GM21528 (cell line): Measurements from ENCODE around the gene EDAR.

Experiments used
- ATAC-seq: cut with Tn5 transposase; IDR thresholded peaks from one replicate; pipeline ENCODE4 v1.9.1; 2021; ENCODE audit warnings: mild to moderate bottlenecking, moderate library complexity; ENCODE audit not compliant: unreplicated experiment, low FRiP score

Gene EDAR

DNA sequence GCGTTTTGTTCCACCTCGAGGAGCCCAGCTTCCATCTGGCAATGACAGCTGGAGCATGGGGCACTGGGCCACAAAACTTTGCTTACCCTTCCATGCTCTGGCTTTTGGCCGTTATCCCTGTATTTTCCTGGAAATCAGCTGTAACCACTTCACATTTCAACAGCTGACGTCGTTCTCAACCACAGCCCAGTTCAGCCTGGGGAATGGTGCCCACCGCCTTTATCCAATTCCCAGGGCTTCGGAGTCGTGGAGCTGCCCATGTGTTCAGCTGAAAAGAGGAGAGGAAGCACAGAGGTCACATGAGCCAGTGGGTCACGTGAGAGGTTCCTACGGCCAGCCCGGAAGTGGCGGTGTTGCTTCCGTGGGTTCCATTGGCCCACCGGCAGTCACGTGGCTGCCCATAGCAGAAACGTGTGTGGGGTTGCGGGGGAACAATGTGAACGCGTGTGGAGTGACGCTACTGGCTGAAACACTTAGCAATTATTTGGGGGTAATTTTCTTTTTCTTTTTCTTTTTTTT, 16.7 kb upstream of the EDAR start:
- ATAC-seq, result no peak

DNA sequence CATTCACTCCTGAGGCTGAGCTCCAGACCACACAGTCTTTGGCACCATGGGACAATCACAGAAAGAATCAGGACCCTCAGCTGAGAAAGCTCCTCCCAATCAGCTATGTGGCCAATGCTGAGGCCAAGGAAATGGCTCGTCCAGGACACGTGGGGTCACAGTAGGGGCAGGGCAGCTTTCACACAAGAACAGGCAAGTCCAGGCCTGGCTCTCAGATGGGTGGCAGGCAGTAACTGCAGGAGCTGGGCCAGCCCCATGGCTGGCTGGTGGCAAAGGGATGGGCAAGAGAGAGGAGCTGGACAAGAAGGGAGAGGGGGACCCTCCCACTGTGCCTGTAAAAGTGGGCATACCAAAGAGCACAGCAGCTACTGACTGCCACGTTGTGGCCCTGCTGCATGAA, 12.2 kb upstream of the EDAR start:
- no peak for ATAC-seq

DNA sequence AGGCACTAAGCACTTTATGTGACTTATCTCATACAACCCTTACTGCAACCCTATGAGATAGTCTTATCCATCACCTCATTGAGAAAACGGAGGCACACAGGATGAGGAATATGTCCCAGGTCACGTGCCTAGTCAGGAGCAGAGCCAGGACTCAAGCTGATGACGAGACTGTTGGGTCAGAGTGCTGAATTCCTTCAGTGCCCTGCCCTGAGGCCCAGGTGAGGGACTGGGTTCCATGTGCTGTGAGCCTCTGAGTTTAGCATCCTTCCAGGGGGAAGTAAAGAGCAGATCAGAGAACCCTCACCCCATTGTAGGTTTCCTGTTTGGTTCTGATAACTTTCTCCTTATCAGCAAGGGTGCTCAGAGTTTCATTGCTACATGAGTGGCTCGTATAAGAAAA, 11.7 kb upstream of the EDAR start:
- no peak for ATAC-seq

DNA sequence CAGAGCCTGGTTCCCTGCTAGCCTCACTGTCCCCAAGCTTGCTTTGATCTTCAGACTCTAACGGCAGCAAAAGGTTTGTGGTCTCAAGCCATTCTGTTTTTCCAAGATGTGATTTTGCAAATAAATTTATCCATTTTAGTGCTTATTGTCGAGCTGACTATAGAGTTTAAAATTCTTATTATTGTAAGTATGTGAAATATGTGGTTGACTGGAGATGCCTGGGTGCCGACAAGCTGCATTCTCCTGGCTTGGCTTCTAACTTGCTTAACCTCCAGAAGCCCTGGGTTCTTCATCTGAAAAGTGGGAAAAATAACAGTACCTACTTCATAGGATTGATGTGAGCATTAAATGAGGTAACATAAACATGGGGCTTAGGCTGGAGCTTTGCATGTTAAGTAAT, 9.9 kb upstream of the EDAR start:
- ATAC-seq, result no peak

DNA sequence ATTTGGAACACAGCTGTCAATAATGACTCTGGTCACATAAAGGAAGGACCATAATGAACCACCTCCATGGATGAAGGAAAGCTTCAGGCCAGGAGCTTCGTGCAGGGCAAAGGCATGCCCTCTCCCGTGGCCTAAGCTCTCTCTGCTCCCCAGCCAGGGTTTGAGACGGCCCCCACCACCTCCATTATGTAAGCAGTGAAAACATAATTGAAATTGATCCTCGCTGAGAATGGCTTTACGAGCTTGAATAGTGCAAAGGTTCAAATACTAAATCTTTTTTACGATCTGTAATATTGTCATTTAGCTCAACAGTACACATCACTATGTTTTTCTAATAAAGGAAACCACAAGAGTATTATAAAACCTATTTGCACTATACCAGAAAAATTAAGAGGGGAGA, 5.2 kb upstream of the EDAR start:
- no peak for ATAC-seq

DNA sequence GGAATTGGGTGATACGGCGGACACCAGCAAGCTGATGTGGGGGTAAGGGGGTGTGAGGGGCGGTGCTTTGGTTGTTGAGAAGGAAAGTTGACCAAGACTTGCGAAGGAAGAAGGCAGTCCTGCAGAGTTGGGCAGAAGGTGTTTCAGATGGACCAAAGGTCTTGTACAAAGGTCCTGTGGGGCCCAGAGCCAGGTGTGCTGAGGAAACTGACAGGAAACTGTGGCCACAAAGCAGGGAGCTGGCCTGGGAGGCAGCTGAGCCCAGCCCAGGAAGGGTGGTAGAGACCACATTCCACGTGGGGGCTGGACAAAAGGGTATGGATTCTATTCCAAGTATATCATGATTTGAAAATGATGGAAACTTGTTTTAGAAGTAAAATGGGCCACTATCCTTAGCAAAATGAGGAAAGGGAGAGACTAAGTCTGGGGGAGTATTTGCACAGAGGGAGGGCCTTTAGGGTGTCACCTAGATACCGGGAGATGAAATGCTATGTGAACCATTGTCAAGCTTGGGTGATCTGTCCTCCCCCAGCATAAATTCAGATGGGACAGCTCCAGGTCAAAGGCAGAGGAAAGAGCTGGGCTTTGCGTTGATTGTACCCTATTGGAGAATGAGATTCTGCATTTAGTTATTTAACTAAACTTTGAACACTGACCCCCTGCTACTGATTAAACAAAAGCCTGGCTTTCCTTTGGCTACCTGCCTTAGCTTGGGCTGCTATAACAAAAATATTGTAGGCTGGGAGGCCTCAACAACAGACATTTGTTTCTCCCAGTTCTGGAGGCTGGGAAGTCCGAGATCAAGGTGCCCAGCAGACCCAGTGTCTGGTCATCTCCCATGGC, 4.3 kb upstream of the EDAR start:
- ATAC-seq, result no peak

DNA sequence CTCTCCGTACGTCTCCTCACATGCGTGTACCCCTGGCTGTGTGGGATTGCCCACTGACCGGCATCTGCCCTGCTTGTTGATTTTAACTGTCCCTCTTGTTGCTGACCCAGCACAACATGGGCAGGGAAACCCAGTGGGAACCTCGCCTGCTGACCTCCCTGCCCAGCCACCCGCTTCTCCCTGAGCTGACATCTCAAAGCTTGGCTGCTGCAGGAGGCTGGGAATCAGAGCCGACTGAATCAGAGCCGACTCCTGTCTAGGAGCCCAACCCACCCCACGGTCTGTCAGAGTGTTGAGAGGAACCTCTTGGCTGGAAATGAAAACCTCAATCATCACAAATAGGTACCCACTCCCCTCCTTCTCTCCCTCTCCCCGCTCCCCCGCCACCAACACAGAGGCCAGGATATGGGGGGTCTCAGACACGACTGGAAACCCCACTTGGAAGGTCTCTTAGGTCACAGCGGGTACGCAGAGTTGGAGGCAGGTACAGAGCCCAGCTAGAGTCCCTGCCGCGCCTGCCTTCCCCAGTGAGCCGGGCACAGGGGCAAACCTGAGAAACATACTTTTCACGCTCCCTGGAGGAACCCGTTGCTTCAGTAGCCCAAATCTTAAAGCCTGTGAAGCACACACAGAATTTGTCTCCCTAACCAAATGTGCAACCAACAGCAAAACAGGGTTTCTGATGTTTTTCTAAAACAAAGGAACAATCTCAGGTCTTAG, 784 bp downstream of the EDAR start:
- ATAC-seq, result no peak

DNA sequence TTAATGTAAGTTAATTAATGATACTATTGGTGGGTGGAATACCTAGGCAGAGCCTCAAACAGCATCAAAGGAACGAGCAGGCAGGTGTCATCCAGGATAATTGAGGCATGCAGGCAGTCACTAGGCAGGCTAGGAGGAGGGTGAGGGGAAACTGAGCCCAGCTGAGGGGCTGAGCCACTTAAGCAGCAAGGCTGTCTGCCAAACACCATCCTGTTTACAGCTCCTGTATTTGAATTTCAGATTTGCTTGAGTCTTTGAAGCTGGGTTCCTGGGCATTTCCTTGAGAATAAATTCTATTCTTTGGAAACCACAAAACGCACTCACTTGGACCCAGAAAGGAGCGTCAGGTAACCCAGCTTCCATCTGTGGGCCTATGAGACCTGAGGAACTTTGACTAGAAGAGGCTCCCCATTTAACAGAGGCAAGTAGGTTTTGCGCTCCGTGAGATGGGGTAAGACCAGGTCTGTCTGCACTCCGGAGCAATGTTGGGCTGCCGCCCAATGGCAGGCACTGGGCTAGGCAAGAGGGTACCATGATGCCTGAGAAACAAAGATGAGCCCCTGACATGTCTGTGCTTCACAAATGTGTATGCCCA, 2.0 kb downstream of the EDAR start:
- no peak for ATAC-seq

DNA sequence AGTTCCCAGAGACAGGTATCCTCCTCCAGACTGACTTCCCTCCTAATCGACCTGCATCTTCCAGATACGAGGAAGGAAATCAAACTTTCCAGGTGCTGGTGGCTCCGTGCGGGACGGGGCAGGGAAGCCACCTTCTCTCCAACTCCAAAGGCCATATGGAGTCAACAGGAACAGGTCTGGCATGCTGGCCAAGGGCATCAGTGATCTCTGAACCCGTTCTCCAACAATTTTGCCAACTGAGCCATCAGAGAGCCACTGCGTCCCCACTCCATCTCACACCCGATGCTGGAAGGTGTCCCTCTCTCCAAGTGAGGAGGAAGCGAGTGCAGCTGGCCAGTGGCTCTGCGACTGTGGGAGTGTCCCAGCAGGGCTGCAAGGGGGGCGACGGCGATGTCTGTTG, 5.4 kb downstream of the EDAR start:
- no peak for ATAC-seq

DNA sequence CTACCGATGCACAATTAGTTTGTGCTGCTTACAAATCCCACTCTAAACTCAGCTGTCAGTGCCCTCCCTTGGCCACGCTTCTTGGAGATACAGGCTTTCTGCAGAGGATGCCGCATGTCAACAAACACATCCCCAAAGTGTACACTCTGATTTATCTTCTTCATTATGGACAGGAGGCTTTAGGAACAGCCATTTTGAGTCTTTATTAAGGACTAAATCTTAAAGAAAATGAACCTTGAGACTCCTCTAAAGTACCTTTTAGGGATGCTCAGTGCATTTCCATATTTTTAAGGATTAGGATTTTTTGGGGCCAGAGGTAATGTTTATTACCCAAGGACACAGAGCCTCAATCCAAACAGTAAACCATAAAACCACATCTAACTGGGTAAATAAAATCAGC, 6.0 kb downstream of the EDAR start:
- ATAC-seq, result no peak

DNA sequence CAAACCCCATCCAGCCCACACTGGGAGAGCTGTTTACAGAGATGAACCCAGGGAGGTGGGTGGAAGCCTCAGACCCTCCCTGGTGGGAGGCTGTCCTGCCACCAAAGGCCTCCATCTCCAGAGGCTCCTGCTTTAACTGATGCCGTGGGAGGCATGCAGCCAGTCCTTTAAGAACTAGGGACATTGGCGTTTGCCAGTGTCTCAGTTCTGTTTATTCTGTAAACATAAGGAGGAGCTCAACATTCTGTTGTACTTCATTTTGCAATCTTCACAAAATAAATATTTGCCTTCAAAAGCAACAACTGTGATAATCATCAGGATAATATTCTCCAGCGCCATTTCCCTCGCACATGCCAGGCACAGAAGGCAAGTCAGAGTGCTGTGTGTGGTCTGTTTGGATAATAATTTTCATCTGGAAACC, 6.8 kb downstream of the EDAR start:
- ATAC-seq, result no peak

DNA sequence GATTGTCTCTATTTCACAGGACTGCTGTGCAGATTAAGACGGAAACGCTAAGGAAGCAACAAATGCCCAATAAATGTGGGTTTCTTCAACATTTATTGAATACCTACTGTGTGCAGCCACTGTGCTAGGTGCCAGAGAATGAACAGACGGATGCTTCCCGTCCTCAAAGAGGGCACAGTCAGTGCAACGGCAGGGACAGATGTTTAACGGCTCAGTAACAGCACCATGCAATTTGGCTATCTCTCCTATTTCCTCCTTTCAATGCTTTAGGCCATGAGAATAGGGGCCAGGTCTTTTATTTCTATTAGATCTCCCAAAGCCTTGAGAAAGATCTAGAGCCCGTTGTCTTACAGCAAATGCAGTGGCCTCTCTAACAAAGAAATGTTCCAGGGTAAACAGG, 7.2 kb downstream of the EDAR start:
- ATAC-seq, result no peak

DNA sequence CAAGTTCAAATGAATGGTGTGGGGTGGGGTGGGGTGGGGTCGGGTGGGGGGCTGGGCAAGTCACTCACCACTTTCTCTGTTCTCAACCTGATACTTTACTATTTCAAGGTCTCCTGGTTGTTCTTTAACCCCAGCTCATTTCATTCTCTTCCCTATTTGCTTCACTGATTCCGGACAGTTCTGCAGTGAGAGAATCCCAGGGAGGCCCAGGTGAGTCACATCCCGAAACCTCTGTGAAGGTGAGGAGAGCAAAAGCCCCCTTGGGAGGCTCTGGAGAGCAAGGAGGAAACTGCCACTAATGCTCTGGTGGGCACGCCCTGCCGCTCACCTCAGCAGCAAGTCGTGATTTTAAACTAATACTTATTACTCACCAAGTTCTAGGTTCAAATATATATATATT, 8.9 kb downstream of the EDAR start:
- ATAC-seq, result no peak

DNA sequence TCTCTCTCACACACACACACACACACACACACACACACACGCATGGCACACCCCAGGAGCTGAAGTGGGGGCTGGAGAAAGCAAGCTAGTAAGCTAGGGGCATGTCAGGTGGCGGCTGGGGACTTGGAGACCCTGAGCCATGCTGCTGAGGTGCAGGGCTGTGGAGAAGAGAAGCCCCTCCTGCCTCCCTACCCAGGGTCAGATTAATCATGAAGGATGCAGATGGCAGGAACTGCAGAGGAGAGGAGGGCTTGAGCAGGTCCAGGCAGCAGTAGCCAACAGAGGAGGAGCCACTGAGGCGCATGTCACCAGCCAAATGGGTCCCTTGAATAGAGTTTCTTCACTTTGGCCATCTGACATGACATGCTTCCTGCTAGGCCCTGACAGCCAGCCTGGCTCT, 9.6 kb downstream of the EDAR start:
- ATAC-seq, result no peak

DNA sequence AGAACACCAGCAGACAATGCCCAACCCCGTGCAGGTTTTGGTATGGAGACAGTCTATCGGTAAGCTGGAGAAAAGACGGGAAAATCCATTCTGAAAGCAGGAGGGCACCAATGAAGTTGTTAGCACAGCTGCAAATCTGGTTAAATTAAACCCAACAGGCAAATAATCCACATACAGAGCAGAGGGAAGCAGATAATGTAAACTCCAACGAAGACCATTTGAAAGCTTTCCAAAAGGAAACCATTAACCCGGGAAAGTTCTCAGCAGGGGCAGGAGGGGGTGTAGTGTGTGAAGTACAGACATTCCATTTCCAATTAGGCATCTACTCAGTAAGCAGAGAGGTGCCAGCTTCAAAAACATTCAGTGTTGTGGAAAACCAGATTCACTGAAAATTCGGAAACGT, 10.3 kb downstream of the EDAR start:
- no peak for ATAC-seq

DNA sequence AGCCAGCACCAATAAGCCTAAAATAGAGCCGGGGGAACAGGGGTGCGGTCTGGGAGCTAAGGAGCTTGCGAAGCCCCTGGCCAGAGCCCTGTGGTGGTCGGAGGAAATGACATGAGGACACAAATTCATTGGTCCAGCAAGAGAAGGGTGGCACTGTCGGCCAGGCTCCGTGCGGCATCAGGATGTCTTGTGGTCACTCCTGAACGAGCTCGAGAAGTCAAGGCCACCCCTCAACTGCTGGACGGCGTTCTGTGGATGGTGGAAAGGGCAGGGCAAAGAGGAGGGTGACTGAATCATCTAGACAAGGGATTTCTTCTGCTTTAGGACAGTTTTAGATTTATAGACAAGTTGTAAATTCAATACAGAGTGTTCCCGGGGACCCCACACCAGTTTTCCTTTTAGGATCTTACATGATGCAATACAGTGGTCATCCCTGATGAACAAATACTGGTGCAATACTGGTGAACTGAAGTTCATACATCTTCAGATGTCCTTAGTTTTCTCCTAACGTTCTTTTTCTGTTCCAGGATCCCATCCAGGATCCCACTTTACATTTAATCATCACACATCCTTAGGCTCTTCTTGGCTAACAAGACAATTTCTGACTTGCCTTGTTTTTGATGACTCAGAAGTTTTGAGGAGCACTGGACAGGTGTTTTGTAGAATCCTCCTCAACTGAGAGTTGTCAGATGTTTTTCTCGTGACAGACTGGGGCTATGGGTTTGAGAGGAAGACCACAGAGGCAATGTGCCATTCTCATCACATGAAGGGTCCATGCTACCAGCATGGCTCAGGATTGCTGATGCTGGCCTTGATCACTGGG, 13.2 kb downstream of the EDAR start:
- no peak for ATAC-seq

DNA sequence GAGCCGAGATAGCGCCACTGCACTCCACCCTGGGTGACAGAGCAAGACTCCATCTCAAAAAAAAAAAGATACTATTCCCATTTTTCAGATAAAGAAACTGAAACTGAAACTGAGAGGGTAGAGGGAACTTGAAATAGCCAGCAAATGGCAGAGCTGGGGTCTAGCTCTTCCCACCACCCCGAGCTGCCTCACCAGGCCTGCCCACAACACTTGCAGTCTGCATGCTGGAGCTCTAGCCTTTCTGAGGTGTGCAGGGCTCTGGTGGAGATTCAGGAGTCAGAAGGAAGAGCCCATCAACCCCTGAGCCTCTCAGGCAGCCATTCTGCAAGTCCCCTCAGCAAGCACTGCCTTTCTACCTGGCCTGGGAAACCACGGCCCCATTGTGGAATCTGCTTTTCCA, 14.3 kb downstream of the EDAR start:
- ATAC-seq, result no peak

DNA sequence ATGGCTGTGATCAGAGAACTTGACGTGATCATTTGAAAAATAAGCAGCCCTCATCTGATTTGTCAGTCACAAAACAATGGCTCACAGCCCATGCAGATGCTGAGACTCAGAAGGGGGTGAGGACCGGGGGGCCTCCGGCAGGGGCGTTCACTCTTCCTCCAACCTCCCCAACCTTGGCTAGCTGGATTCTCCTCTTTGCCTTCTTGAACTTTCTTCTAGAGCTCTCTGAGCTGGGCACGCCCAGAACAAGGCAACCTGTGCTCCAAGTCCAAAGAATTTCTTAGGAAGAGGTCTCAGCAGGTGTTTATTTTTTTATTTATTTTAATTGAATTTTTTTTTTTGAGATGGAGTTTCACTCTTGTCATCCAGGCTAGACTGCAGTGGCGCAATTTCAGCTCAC, 16.4 kb downstream of the EDAR start:
- no peak for ATAC-seq

DNA sequence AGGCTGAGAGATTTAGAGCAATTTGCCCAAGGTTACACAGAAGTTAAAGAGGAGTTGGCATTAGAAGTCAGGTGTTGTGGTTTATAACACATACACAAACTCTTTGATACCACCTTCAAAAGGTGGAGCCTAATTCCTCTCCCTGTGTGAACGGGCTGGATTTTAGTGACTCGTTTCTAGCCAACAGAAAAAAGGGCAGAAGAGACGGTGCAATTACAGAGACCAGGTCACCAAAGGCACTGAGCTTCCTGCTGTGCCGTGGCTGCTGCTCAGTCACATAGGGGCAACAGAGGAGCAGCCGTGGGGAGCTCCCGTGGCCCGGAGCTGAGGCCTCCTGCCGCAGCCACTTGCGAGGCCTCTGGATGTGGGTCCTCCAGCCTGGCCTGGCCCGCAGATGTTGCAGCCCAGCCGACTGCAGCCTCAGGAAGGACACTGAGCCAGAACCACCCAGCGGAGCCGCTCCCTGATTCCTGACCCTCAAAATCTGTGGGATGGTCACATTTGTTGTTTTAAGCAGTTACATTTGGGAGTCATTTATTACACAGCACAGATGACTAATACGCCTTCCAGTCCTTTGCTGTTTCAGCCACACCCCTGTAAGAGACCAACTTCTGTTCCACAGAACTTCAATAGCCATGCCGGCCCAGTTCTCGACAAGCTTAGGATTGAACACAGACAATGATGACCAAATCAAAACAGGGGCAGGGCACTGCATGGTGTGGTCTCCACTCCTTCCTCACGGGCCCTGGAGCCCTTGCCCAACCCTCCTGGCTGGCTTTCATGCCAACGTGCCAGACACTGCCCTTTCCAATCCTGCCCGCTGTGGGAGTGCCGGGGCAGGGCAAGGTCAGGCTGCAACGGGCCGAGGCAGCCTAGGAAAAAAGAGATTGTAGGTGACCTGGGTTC, 17.1 kb downstream of the EDAR start:
- ATAC-seq, result no peak

DNA sequence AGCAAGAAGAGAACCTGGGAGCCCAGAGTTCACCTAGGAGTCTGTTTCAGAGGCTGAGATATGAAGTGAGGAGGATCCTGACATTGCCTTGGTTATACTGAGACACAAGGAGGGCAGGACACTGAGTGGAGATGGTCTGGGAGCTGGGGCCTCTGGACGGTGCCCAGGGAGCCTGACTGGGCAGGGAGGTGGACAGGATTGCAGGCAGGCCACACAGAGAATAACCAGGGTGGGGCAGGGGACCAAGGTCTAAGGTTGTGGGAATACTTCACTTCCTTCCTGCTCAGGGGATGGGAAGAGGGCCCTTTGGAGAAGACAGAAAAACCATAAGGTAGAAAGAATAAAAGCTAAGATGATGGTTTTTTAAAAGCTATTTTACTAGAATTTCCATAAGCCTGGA, 18.7 kb downstream of the EDAR start:
- ATAC-seq, result no peak
